ENCODE results near the gene PRKAA2.
A peak's percentile ranks its signal among the peaks of the same experiment; 100 is the strongest.
"Not testable (repeated sequence)": the region's sequence is repeated elsewhere in the genome, so short reads cannot be mapped to it uniquely, and the experiment has no call there.

The PRKAA2 gene

GRCh38 chr1:56610097-56610496, 35.0 kb upstream of the PRKAA2 start:
- H3K27ac ChIP-seq (ENCODE audit: extremely low read depth, low read depth, low read length); H3K4me3 ChIP-seq (ENCODE audit: low read depth, low read length); H3K4me1 ChIP-seq (ENCODE audit: control insufficient read depth, insufficient read depth, low read length); CTCF ChIA-PET; H3K9me3 ChIP-seq (ENCODE audit: control insufficient read depth, insufficient read depth, low read depth, low read length); H3K36me3 ChIP-seq (ENCODE audit: control insufficient read depth in 2 of 2, insufficient read depth in 1 of 2, low read length in 2 of 2); POLR2A ChIA-PET: not testable (repeated sequence)
- TF ChIP-seq ZNF585B (tag by site-specific recombination; IDR thresholded peaks at IDR 0.05): peak; percentile 5; the same call in 1 of the 2 replicates

- H3K27ac ChIP-seq (ENCODE audit: extremely low read depth, low read depth, low read length); H3K4me3 ChIP-seq (ENCODE audit: low read depth, low read length); H3K36me3 ChIP-seq (ENCODE audit: control insufficient read depth in 2 of 2, insufficient read depth in 1 of 2, low read length in 2 of 2); H3K9me3 ChIP-seq (ENCODE audit: control insufficient read depth, insufficient read depth, low read depth, low read length); H3K4me1 ChIP-seq (ENCODE audit: control insufficient read depth, insufficient read depth, low read length); CTCF ChIA-PET; POLR2A ChIA-PET: not testable (repeated sequence)
These were observed 34.3 kb upstream of the PRKAA2 start for GRCh38 chr1:56610770-56611169.

- Histone ChIP-seq H3K4me3 (ENCODE audit: low read depth, low read length) (no peak overlapping the region), H3K4me1 (ENCODE audit: control insufficient read depth, insufficient read depth, low read length) (no peaks in the 10 kb centered on the region), H3K27ac (ENCODE audit: extremely low read depth, low read depth, low read length) (no peak overlapping the region), H3K36me3 (ENCODE audit: control insufficient read depth in 2 of 2, insufficient read depth in 1 of 2, low read length in 2 of 2) (no peaks in the 10 kb centered on the region), H3K9me3 (ENCODE audit: control insufficient read depth, insufficient read depth, low read depth, low read length) (no peaks in the 10 kb centered on the region)
- ChIA-PET POLR2A (no interaction called here), CTCF (no interaction called here)
- TF ChIP-seq BCL11B (tag by site-specific recombination; IDR thresholded peaks at IDR 0.05; ENCODE audit: low read depth): no peak
- TF ChIP-seq ZNF580 (tag by site-specific recombination; IDR thresholded peaks at IDR 0.05): no peak
- TF ChIP-seq GLI4 (tag by site-specific recombination; IDR thresholded peaks at IDR 0.05): no peak
- no peak for TF ChIP-seq ZNF48 (tag by site-specific recombination; IDR thresholded peaks at IDR 0.05)
- TF ChIP-seq ZNF391 (tag by site-specific recombination; IDR thresholded peaks at IDR 0.05; ENCODE audit: borderline replicate concordance, low read depth): no peak
- no peak for TF ChIP-seq ZNF394 (tag by site-specific recombination; IDR thresholded peaks at IDR 0.05; ENCODE audit: borderline replicate concordance)
- TF ChIP-seq ZNF518A (tag by site-specific recombination; conservative IDR thresholded peaks at IDR 0.05; ENCODE audit: low read depth): no peak
- TF ChIP-seq ZNF624 (tag by site-specific recombination; IDR thresholded peaks at IDR 0.05): no peak
- no peak for TF ChIP-seq ZNF544 (tag by site-specific recombination; IDR thresholded peaks at IDR 0.05)
- TF ChIP-seq ZBTB17 (tag by site-specific recombination; IDR thresholded peaks at IDR 0.05): no peak
- TF ChIP-seq ZNF211 (tag by site-specific recombination; IDR thresholded peaks at IDR 0.05; ENCODE audit: low read depth): no peak
- peak; percentile 31; the same call in 1 of the 2 replicates for TF ChIP-seq PRDM1 (tag by site-specific recombination; IDR thresholded peaks at IDR 0.05)
- no peak for TF ChIP-seq ZNF266 (tag by site-specific recombination; IDR thresholded peaks at IDR 0.05; ENCODE audit: low read depth)
- no peak for TF ChIP-seq ZSCAN23 (tag by site-specific recombination; IDR thresholded peaks at IDR 0.05)
- TF ChIP-seq KLF1 (tag by site-specific recombination; IDR thresholded peaks at IDR 0.05): peak; percentile 18
- no peak for TF ChIP-seq ZNF423 (tag by site-specific recombination; IDR thresholded peaks at IDR 0.05)
- TF ChIP-seq ZNF148 (tag by site-specific recombination; IDR thresholded peaks at IDR 0.05; ENCODE audit: borderline replicate concordance): no peak
- TF ChIP-seq SCRT1 (tag by site-specific recombination; IDR thresholded peaks at IDR 0.05; ENCODE audit: borderline replicate concordance): no peak
- TF ChIP-seq OSR2 (tag by site-specific recombination; IDR thresholded peaks at IDR 0.05): no peak
- no peak for TF ChIP-seq BCL11A (tag by site-specific recombination; IDR thresholded peaks at IDR 0.05; ENCODE audit: low read depth)
- TF ChIP-seq ZNF280C (tag by site-specific recombination; IDR thresholded peaks at IDR 0.05): no peak
- TF ChIP-seq ZNF629 (tag by site-specific recombination; IDR thresholded peaks at IDR 0.05): peak; percentile 47; the same call in 1 of the 2 replicates
These were observed 28.0 kb upstream of the PRKAA2 start for GRCh38 chr1:56617141-56617540.
